NCI-H2107 treated with DMSO at 0.1 percent for 48 hours (cell line): Measurements from ENCODE around the gene PER2.

Experiments
- DNase-seq: peaks from one replicate; lab custom pipeline; 2025; ENCODE audit not compliant: unreplicated experiment; lab: John Stamatoyannopoulos, UW

PER2 gene

GRCh38 chr2:238231809-238232208, 56.6 kb downstream of the PER2 start:
- DNase-seq = no peak

- DNase-seq = no peak
These were observed 57.1 kb downstream of the PER2 start for GRCh38 chr2:238231251-238231793.

- no peak for DNase-seq
These were observed 57.7 kb downstream of the PER2 start for GRCh38 chr2:238230699-238231098.

- no peak for DNase-seq
These were observed 59.7 kb downstream of the PER2 start for GRCh38 chr2:238228700-238229099.

- DNase-seq = no peak
These were observed 60.8 kb downstream of the PER2 start for GRCh38 chr2:238227587-238228032.

GRCh38 chr2:238226698-238227586, 61.5 kb downstream of the PER2 start:
- DNase-seq = no peak

- DNase-seq = no peak
These were observed 62.3 kb downstream of the PER2 start for GRCh38 chr2:238225911-238226697.

- DNase-seq = no peak
These were observed 63.3 kb downstream of the PER2 start for GRCh38 chr2:238225121-238225520.

- no peak for DNase-seq
These were observed 63.9 kb downstream of the PER2 start for GRCh38 chr2:238224356-238225035.

- peak; percentile 28 for DNase-seq
These were observed 67.4 kb downstream of the PER2 start for GRCh38 chr2:238220892-238221521.

GRCh38 chr2:238220274-238220891, 68.0 kb downstream of the PER2 start:
- no peak for DNase-seq

- no peak for DNase-seq
These were observed 71.7 kb downstream of the PER2 start for GRCh38 chr2:238216651-238217184.

GRCh38 chr2:238207006-238207405, 81.4 kb downstream of the PER2 start:
- no peak for DNase-seq

GRCh38 chr2:238203973-238204683, 84.3 kb downstream of the PER2 start:
- no peak for DNase-seq

GRCh38 chr2:238203094-238203972, 85.1 kb downstream of the PER2 start, which contains the start of gene ILKAP:
Gene ILKAP (minus strand): TSS chr2:238203695. CDS start chr2:238203553, 142 bp downstream.
- peak; percentile 60 for DNase-seq

GRCh38 chr2:238202326-238203093, 85.9 kb downstream of the PER2 start:
- DNase-seq = no peak
